ENCODE data around the gene TRIM75. TPM values are rescaled to one million over a fixed set of nuclear protein-coding genes. Genes with fewer than 3 reads are reported as not detected.

TRIM75 gene
- total and polyA plus RNA-seq, 7 donors = not detected

GRCh38 chr4:165009493-165010227 lies 44.0 kb upstream of the TRIM75 start:
- Histone ChIP-seq H3K9me3 (no peaks in the 10 kb centered on the region), H3K27ac (no peak overlapping the region), H3K27me3 (ENCODE audit: insufficient read depth in 3 of 3, low read length in 2 of 3) (no peaks in the 10 kb centered on the region), H3K4me3 (no peak overlapping the region), H3K36me3 (ENCODE audit: insufficient read depth in 1 of 2, low read depth in 1 of 2) (no peaks in the 10 kb centered on the region), H3K4me1 (no peaks in the 10 kb centered on the region)
- no peak for DNase-seq
- WGBS, 3 donors = 85 to 87% (median 86%) methylated on average over 5 of the region's 5 CpGs
- intact Hi-C loops (cut with DNase I) = no loop called here
- no peak for ATAC-seq
- TF ChIP-seq CTCF (IDR thresholded peaks at IDR 0.05) = no peak

- no peak overlapping the region for H3K4me3 ChIP-seq
- WGBS, 3 donors = 74 to 82% (median 75%) methylated on average over 2 of the region's 2 CpGs
- no peaks in the 10 kb centered on the region for H3K27me3 ChIP-seq (ENCODE audit: insufficient read depth in 3 of 3, low read length in 2 of 3)
- H3K9me3 ChIP-seq = no peaks in the 10 kb centered on the region
- DNase-seq = no peak
- H3K27ac ChIP-seq = no peak overlapping the region
- H3K36me3 ChIP-seq (ENCODE audit: insufficient read depth in 1 of 2, low read depth in 1 of 2) = no peaks in the 10 kb centered on the region
- intact Hi-C loops (cut with DNase I) = no loop called here
- no peak for TF ChIP-seq CTCF (IDR thresholded peaks at IDR 0.05)
- H3K4me1 ChIP-seq = no peaks in the 10 kb centered on the region
- no peak for ATAC-seq
Observed at GRCh38 chr4:165010487-165010886, 43.2 kb upstream of the TRIM75 start.

- no peaks in the 10 kb centered on the region for H3K27me3 ChIP-seq (ENCODE audit: insufficient read depth in 3 of 3, low read length in 2 of 3)
- DNase-seq (no peak), ATAC-seq (no peak)
- intact Hi-C loops (cut with DNase I) = no loop called here
- H3K27ac ChIP-seq = no peak overlapping the region
- H3K4me1 ChIP-seq = no peaks in the 10 kb centered on the region
- no peak overlapping the region for H3K4me3 ChIP-seq
- whole genome bisulfite sequencing, 3 donors = 81 to 88% (median 85%) methylated on average over 8 of the region's 8 CpGs
- no peak for TF ChIP-seq CTCF (IDR thresholded peaks at IDR 0.05)
- H3K36me3 ChIP-seq (ENCODE audit: insufficient read depth in 1 of 2, low read depth in 1 of 2) = no peaks in the 10 kb centered on the region
- no peaks in the 10 kb centered on the region for H3K9me3 ChIP-seq
Observed at GRCh38 chr4:165010991-165011390, 42.7 kb upstream of the TRIM75 start.

GRCh38 chr4:165011403-165011802 lies 42.3 kb upstream of the TRIM75 start:
- no peak for ATAC-seq
- intact Hi-C loops (cut with DNase I) = no loop called here
- 69 to 80% (median 76%) methylated on average over 5 of the region's 5 CpGs for WGBS, 3 donors

More at GRCh38 chr4:165011403-165011802, 42.3 kb upstream of the TRIM75 start:
- no peaks in the 10 kb centered on the region for H3K27me3 ChIP-seq (ENCODE audit: insufficient read depth in 3 of 3, low read length in 2 of 3)
- TF ChIP-seq CTCF (IDR thresholded peaks at IDR 0.05) = no peak
- H3K9me3 ChIP-seq = no peaks in the 10 kb centered on the region
- no peak for DNase-seq
- H3K36me3 ChIP-seq (ENCODE audit: insufficient read depth in 1 of 2, low read depth in 1 of 2) = no peaks in the 10 kb centered on the region
- no peaks in the 10 kb centered on the region for H3K4me1 ChIP-seq
- H3K27ac ChIP-seq = no peak overlapping the region
- no peak overlapping the region for H3K4me3 ChIP-seq

Data from psoas muscle (tissue), 8 donors.